AG08395 (cell line): ENCODE results near the gene ZC3H14.

Source experiments
- DNase-seq: peaks from one replicate; pipeline ENCODE4 v3.0.0; 2012; ENCODE audit warnings: mixed read lengths, low spot score

The ZC3H14 gene

GRCh38 chr14:88611878-88612277 is 49.0 kb downstream of the ZC3H14 start:
- DNase-seq = no peak

- no peak for DNase-seq
Measured at GRCh38 chr14:88612981-88613380, 50.1 kb downstream of the ZC3H14 start.

- no peak for DNase-seq
Measured at GRCh38 chr14:88613552-88614010, 50.7 kb downstream of the ZC3H14 start.

- peak; percentile 55 for DNase-seq
Measured at GRCh38 chr14:88614218-88614907, 51.5 kb downstream of the ZC3H14 start.

- no peak for DNase-seq
Measured at GRCh38 chr14:88616697-88617096, 53.9 kb downstream of the ZC3H14 start.

- DNase-seq = no peak
Measured at GRCh38 chr14:88617479-88617878, 54.6 kb downstream of the ZC3H14 start.

GRCh38 chr14:88618476-88618875 is 55.6 kb downstream of the ZC3H14 start:
- no peak for DNase-seq

- DNase-seq = no peak
Measured at GRCh38 chr14:88621100-88621499, 58.3 kb downstream of the ZC3H14 start.

GRCh38 chr14:88625671-88626070 is 62.8 kb downstream of the ZC3H14 start:
- DNase-seq = no peak

- no peak for DNase-seq
Measured at GRCh38 chr14:88628033-88628432, 65.2 kb downstream of the ZC3H14 start.

- no peak for DNase-seq
Measured at GRCh38 chr14:88628462-88628861, 65.6 kb downstream of the ZC3H14 start.

- no peak for DNase-seq
Measured at GRCh38 chr14:88630565-88630964, 67.7 kb downstream of the ZC3H14 start.

GRCh38 chr14:88631091-88631490 is 68.3 kb downstream of the ZC3H14 start:
- DNase-seq = no peak

GRCh38 chr14:88632512-88632911 is 69.7 kb downstream of the ZC3H14 start:
- no peak for DNase-seq

GRCh38 chr14:88639221-88639620 is 76.4 kb downstream of the ZC3H14 start:
- no peak for DNase-seq

GRCh38 chr14:88660056-88660455 is 97.2 kb downstream of the ZC3H14 start:
- no peak for DNase-seq

- DNase-seq = peak; percentile 75
Measured at GRCh38 chr14:88667555-88668273, 104.9 kb downstream of the ZC3H14 start.

GRCh38 chr14:88668448-88669116 is 105.7 kb downstream of the ZC3H14 start:
- DNase-seq = no peak

- DNase-seq = no peak
Measured at GRCh38 chr14:88669346-88669745, 106.5 kb downstream of the ZC3H14 start.
